ENCODE data around the gene NPTN.

Gene NPTN

DNA sequence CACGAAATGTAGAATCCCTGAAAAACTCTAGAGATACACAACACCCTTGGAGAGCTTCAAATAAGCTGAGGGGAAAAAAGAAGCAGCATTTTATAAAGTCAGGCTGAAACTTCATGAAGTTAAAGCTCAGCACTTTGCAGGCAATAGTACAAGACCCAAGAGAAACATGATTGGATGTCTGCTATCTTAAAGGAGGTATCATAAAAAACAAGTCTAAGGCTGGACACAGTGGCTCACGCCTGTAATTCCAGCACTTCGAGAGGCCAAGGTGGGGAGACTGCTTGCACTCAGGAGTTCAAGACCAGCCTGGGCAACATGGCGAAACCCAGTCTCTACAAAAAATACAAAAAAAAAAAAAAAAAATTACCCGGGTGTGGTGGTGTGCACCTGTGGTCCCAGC is 42.9 kb downstream of the NPTN start:
- DNase-seq (ENCODE audit: low spot score), result no peak
- in situ Hi-C loops (cut with MboI; ENCODE audit: low sequenced_read_pairs, unreplicated experiment), result no loop called here
- TF ChIP-seq, protein P1, sequence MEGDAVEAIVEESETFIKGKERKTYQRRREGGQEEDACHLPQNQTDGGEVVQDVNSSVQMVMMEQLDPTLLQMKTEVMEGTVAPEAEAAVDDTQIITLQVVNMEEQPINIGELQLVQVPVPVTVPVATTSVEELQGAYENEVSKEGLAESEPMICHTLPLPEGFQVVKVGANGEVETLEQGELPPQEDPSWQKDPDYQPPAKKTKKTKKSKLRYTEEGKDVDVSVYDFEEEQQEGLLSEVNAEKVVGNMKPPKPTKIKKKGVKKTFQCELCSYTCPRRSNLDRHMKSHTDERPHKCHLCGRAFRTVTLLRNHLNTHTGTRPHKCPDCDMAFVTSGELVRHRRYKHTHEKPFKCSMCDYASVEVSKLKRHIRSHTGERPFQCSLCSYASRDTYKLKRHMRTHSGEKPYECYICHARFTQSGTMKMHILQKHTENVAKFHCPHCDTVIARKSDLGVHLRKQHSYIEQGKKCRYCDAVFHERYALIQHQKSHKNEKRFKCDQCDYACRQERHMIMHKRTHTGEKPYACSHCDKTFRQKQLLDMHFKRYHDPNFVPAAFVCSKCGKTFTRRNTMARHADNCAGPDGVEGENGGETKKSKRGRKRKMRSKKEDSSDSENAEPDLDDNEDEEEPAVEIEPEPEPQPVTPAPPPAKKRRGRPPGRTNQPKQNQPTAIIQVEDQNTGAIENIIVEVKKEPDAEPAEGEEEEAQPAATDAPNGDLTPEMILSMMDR (IDR thresholded peaks at IDR 0.05; ENCODE audit: borderline replicate concordance, control extremely low read depth, extremely low read depth, insufficient read depth, missing control alignments), result no peak

DNA sequence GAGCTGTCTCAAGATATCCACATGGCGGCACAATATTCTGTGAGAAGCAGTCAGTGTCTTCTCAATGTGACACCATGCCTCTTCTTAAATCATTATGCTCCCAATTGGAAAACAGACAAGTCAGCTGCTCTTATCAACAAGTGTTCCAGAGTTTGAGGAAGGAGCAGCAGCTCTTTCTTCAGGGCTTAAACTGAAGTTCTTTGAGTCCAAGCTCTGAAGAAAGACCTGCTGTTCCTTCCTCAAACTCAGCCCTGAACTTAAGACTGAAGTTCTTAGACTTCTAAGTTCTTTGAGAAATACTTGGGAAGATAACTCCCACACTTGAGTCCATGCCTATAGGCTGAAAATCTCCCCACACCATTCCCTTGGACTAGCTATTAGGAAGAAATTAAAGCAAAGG is 43.4 kb downstream of the NPTN start:
- in situ Hi-C loops (cut with MboI; ENCODE audit: low sequenced_read_pairs, unreplicated experiment), result no loop called here
- TF ChIP-seq, protein P1 (IDR thresholded peaks at IDR 0.05; ENCODE audit: borderline replicate concordance, control extremely low read depth, extremely low read depth, insufficient read depth, missing control alignments), result no peak
- DNase-seq (ENCODE audit: low spot score), result no peak

DNA sequence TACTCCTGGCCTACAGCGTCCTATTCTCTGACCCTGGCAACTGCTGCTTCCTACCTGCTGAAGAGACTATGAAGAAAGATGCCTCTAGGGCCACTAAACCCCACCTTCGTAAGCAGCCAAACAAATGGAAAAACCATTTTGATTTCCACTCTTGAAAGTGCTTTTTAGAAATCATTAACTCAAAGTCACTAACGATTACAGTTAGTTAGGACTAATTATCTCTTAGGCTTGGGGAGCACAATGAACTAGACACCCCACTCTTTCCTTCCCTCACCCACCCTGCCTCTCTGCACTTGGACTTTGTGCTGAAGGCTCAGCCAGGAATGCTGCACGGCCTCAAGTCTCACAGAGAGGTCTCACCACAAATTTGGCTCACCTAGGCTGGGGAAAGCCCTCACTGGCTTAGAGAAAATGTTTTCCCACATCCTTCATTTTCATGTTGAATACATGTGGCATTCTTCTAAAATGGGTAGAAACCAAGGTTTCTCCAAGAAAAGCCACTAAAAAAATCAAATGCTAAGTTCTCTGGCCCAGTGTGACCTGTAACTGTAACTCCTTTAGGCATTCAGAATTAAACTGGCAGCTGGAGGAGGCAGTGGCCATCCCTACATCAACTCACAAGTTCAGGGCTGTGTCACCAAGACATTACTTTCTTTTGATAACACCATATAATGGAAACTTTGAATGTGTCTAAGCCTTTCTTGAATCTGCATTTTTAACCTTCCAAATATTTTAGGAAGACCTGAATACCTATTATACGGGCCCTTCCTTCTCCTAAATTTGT is 47.1 kb downstream of the NPTN start:
- DNase-seq (ENCODE audit: low spot score), result no peak
- TF ChIP-seq, protein P1 (IDR thresholded peaks at IDR 0.05; ENCODE audit: borderline replicate concordance, control extremely low read depth, extremely low read depth, insufficient read depth, missing control alignments), result no peak
- in situ Hi-C loops (cut with MboI; ENCODE audit: low sequenced_read_pairs, unreplicated experiment), result no loop called here

DNA sequence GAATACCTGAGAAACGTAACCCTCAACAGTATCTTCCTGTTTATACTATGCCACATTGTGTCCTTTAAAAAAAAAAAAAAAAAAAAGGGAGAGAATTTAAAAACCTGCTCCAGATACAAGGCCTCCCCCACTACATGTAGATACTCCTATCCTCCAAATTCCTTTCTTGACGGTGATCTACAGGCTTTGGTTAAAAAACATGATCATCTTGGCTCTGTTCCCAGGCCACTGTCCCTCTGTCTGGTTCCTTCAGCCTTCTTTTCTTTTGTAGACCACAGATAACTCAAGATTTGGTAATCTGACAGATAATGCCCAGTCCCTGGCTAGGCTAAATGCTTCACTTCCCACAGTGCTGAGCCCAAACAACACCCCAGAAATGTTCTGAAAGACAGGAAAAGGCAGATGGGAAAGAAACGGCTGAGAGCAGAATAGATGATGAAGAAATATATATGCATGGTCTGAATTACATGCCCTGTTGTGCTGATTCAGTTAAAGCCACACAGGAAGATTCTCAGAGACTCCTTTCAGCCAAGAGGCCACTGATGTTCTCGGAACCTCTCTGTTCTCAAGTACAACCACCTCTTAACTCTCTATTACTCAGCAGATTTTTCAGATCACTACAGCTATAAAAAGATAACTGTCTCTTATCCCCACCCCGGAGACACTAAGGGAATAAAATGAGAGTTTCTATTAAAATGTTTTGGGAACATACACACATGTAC is 48.3 kb downstream of the NPTN start:
- in situ Hi-C loops (cut with MboI; ENCODE audit: low sequenced_read_pairs, unreplicated experiment), result no loop called here
- TF ChIP-seq, protein P1 (IDR thresholded peaks at IDR 0.05; ENCODE audit: borderline replicate concordance, control extremely low read depth, extremely low read depth, insufficient read depth, missing control alignments), result no peak
- DNase-seq (ENCODE audit: low spot score), result no peak

DNA sequence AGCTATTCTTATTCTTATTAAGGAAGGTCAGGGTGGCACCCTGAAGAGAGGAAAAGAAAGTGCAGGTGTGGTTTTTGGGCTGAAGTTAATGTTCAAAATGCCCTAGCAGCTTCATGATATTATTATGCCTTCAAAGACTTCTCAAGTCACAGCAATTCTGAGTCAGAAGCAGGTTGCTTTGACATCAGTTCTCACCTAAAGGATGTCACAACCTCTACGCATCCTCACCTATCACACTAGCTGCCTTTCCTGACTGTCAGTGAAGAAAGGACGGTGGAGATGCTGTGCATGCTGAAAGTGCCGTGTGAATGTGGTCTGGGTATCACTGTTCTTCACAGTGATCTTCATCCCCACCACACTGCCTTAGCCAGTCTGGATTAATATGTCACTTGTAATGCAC is 49.6 kb downstream of the NPTN start:
- in situ Hi-C loops (cut with MboI; ENCODE audit: low sequenced_read_pairs, unreplicated experiment), result no loop called here
- TF ChIP-seq, protein P1 (IDR thresholded peaks at IDR 0.05; ENCODE audit: borderline replicate concordance, control extremely low read depth, extremely low read depth, insufficient read depth, missing control alignments), result no peak
- DNase-seq (ENCODE audit: low spot score), result no peak

DNA sequence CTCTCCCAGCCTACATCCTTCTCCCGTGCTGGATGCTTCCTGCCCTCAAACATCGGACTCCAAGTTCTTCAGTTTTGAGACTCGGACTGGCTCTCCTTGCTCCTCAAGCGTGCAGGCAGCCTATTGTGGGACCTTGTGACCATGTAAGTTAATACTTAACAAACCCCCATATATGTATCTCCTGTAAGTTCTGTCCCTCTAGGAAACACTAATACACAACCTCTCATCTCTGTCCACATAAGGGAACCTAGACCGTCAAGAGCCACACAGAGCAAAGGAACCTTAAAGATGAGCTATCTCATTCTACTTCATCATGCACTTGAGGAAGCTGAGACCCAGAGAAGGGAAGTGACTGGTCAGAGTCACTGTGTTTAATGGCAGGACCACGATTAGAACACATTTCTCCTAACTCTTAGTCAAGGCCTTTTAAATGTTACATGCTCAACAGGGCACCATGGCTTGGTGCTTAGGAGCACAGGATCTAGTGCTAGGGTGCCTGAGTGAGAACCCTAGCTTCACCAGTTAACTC is 50.3 kb downstream of the NPTN start:
- in situ Hi-C loops (cut with MboI; ENCODE audit: low sequenced_read_pairs, unreplicated experiment), result no loop called here
- no peak for DNase-seq (ENCODE audit: low spot score)
- TF ChIP-seq, protein P1 (IDR thresholded peaks at IDR 0.05; ENCODE audit: borderline replicate concordance, control extremely low read depth, extremely low read depth, insufficient read depth, missing control alignments), result no peak
